Thyroid gland (tissue), 4 donors: ENCODE measurements around the gene QSOX2. TPM values are rescaled to one million over a fixed set of nuclear protein-coding genes. Genes with fewer than 3 reads are reported as not detected.

Experiments
- DNase-seq, 2 donors: peaks; one replicate each; pipeline ENCODE4 v3.0.0-alpha.2; 2019
- H3K27ac ChIP-seq, 3 donors: fragments of 200-600 bp; sonication (generic); 1 replicate in 2 of 3; 2 replicates in 1 of 3; pipeline ENCODE4 v1.5.1; 2016 to 2019; ENCODE audit warnings: mild to moderate bottlenecking in 1 of 3, moderate library complexity in 1 of 3
- H3K27me3 ChIP-seq: fragments of 200-600 bp; sonication (generic); one replicate; pipeline ENCODE4 v1.5.1; 2019
- H3K36me3 ChIP-seq, 2 donors: fragments of 200-600 bp; sonication (generic); one replicate each; pipeline ENCODE4 v1.5.1; 2016 to 2019
- H3K4me1 ChIP-seq, 2 donors: fragments of 200-600 bp; sonication (generic); one replicate each; pipeline ENCODE4 v1.5.1; 2017 to 2019
- H3K4me3 ChIP-seq, 3 donors: fragments of 200-600 bp; sonication (generic); replicated peaks in 1 of 3; 1 replicate in 2 of 3; 2 replicates in 1 of 3; pipeline ENCODE4 v1.5.1; 2016; ENCODE audit warnings: mild to moderate bottlenecking in 1 of 3
- H3K9me3 ChIP-seq: fragments of 200-600 bp; sonication (generic); one replicate; pipeline ENCODE4 v1.5.1; 2017
- CTCF ChIP-seq, 6 experiments: fragments of 200-600 bp in 3 of 6; fragments of 450-650 bp in 3 of 6; sonication (generic) in 3 of 6; IDR thresholded peaks; one replicate each; pipeline ENCODE4 v1.5.1; 2016 to 2019; ENCODE audit warnings: antibody characterized with exemption in 6 of 6, mild to moderate bottlenecking in 2 of 6, inconsistent platforms in 1 of 6, moderate library complexity in 1 of 6
- POLR2A ChIP-seq, 2 donors: fragments of 450-650 bp; IDR thresholded peaks; one replicate each; pipeline ENCODE4 v1.6.1; 2017; ENCODE audit warnings: antibody characterized with exemption in 2 of 2, mild to moderate bottlenecking in 2 of 2, moderate library complexity in 1 of 2
- WGBS, 2 donors: methylation state at CpG; one replicate each; pipeline ENCODE4 v1.1.5; 2017; 5-methylcytosine and 5-hydroxymethylcytosine counted together
- intact Hi-C: fragments of 100-400 bp; cut with DNase I; formaldehyde crosslinking; loops from one replicate; pipeline ENCODE4 v1.15.1; 2023
- total RNA-seq, 4 donors: library from RNA; depleted of rRNA; stranded (reverse); fragments of >200 nt; gene quantifications; one replicate each; pipeline ENCODE4 v1.2.3, GENCODE V29; 2016

QSOX2 gene
- total RNA-seq, 4 donors from 2014 or later, result 8.9 to 19.1 (median 11.2) TPM

- intact Hi-C loops, result no loop called here
- Histone ChIP-seq H3K4me3 (no peak overlapping the region), H3K36me3 (peaks cover 25 to 37% of the 10 kb centered on the region in 2 donors), H3K9me3 (no peaks in the 10 kb centered on the region), H3K27ac (no peak overlapping the region), H3K4me1 (no peaks in the 10 kb centered on the region), H3K27me3 (no peaks in the 10 kb centered on the region)
- DNase-seq, result no peak
- no peak for TF ChIP-seq POLR2A (IDR thresholded peaks at IDR 0.05)
- no peak for TF ChIP-seq CTCF (IDR thresholded peaks at IDR 0.05)
- WGBS, 2 donors, result 92 to 94% methylated on average over 28 to 33 of the region's 37 CpGs
Observed at GRCh38 chr9:136216541-136217244, 28.9 kb downstream of the QSOX2 start.

GRCh38 chr9:136213733-136214132 lies 31.9 kb downstream of the QSOX2 start:
- TF ChIP-seq CTCF (IDR thresholded peaks at IDR 0.05), result no peak
- no peak for TF ChIP-seq POLR2A (IDR thresholded peaks at IDR 0.05)
- H3K36me3 ChIP-seq, result peaks cover 36 to 37% of the 10 kb centered on the region in 2 donors
- intact Hi-C loops, result no loop called here

GRCh38 chr9:136212345-136212950 lies 33.2 kb downstream of the QSOX2 start:
- Histone ChIP-seq H3K9me3 (no peaks in the 10 kb centered on the region), H3K4me3 (no peak overlapping the region), H3K27ac (no peak overlapping the region), H3K4me1 (no peaks in the 10 kb centered on the region), H3K27me3 (no peaks in the 10 kb centered on the region), H3K36me3 (peaks cover 34 to 36% of the 10 kb centered on the region in 2 donors)
- no peak for TF ChIP-seq POLR2A (IDR thresholded peaks at IDR 0.05)
- no peak for TF ChIP-seq CTCF (IDR thresholded peaks at IDR 0.05)
- intact Hi-C loops, result no loop called here
- no peak for DNase-seq
- WGBS, 2 donors, result 86 to 91% methylated on average over 28 of the region's 28 CpGs

More at GRCh38 chr9:136213733-136214132, 31.9 kb downstream of the QSOX2 start:
- Histone ChIP-seq H3K27me3 (no peaks in the 10 kb centered on the region), H3K27ac (no peak overlapping the region), H3K9me3 (no peaks in the 10 kb centered on the region), H3K4me3 (no peak overlapping the region), H3K4me1 (no peaks in the 10 kb centered on the region)
- 97 to 98% methylated on average over 9 of the region's 9 CpGs for WGBS, 2 donors
- no peak for DNase-seq

GRCh38 chr9:136211441-136212344 lies 33.9 kb downstream of the QSOX2 start:
- H3K9me3 ChIP-seq, result no peaks in the 10 kb centered on the region
- H3K27ac ChIP-seq, result no peak overlapping the region
- no peaks in the 10 kb centered on the region for H3K27me3 ChIP-seq
- H3K36me3 ChIP-seq, result peaks cover 34 to 36% of the 10 kb centered on the region in 2 donors
- TF ChIP-seq POLR2A (IDR thresholded peaks at IDR 0.05) (no peak), CTCF (IDR thresholded peaks at IDR 0.05) (no peak)
- H3K4me3 ChIP-seq, result no peak overlapping the region
- no peaks in the 10 kb centered on the region for H3K4me1 ChIP-seq
- intact Hi-C loops, result no loop called here
- WGBS, 2 donors, result 92 to 95% methylated on average over 22 to 28 of the region's 35 CpGs
- DNase-seq, result no peak
